ENCODE measurements around the gene CNTN2.

Gene CNTN2

DNA sequence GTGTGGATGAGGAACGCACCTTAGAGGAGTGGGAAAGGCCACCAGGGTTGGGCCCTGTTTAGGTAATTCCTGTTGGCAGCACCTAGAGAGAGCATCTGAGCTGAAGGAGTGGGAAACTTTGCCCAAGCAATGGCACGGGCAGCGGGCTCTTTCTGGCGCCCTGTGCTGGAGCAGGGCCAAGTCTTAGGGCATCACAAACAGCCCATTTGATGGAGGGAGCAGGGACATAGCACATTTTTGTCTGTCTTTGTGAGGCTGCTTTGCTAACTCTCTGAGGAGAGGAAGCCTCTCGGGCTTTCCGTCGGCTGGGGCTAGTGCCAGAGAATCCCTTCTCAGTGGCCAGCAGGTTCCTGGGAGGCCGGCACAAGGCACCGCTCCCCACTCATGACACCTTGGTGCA is 22.5 kb upstream of the CNTN2 start:
- no peak for TF ChIP-seq CTCF (IDR thresholded peaks at IDR 0.05; ENCODE audit: borderline replicate concordance, control extremely low read depth, extremely low read depth, insufficient read depth, missing control alignments)
- DNase-seq (ENCODE audit: low spot score), result no peak
- in situ Hi-C loops (cut with MboI; ENCODE audit: low sequenced_read_pairs, unreplicated experiment), result no loop called here

DNA sequence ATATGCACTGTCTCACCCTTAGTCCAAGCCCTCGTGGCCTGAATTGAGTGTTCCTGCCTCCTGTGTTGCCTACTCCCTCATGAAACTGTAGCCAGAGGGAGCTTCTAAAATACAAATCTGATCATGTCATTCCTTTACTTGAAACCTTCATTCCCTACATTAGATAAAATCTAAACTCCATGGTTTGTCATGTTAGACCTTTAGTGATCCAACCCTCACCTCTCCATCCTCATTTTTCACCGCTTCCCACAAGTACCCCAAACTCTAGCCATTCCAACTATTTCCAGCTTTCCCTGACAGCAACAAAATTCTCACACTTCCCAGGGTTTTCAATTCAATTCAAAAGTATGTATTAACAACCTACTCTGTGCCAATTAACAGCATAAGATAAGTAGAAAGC is 18.3 kb upstream of the CNTN2 start:
- no peak for DNase-seq (ENCODE audit: low spot score)
- in situ Hi-C loops (cut with MboI; ENCODE audit: low sequenced_read_pairs, unreplicated experiment), result no loop called here
- TF ChIP-seq CTCF (IDR thresholded peaks at IDR 0.05; ENCODE audit: borderline replicate concordance, control extremely low read depth, extremely low read depth, insufficient read depth, missing control alignments), result no peak

DNA sequence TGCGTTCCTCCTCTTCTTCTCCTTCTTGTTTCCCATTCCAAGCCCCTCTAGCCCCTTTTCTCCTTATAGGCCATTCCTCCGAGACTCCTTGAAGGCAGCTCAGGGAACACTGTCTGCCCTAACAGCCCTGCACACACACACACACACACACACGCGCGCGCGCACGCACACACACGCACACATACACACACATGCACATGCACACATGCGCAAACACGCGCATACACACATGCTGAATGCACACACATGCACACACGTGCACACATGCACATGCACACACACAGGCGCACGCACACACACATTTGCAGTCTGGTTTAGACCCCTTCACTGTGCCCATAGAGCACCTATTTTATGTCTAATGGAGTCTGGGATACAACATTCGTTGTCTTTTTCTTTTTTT is 17.8 kb upstream of the CNTN2 start:
- TF ChIP-seq CTCF (IDR thresholded peaks at IDR 0.05; ENCODE audit: borderline replicate concordance, control extremely low read depth, extremely low read depth, insufficient read depth, missing control alignments), result no peak
- in situ Hi-C loops (cut with MboI; ENCODE audit: low sequenced_read_pairs, unreplicated experiment), result no loop called here
- DNase-seq (ENCODE audit: low spot score), result no peak

GRCh38 chr1:205026181-205026580 is 16.8 kb upstream of the CNTN2 start:
- in situ Hi-C loops (cut with MboI; ENCODE audit: low sequenced_read_pairs, unreplicated experiment), result no loop called here
- DNase-seq (ENCODE audit: low spot score), result no peak
- no peak for TF ChIP-seq CTCF (IDR thresholded peaks at IDR 0.05; ENCODE audit: borderline replicate concordance, control extremely low read depth, extremely low read depth, insufficient read depth, missing control alignments)

- no peak for TF ChIP-seq CTCF (IDR thresholded peaks at IDR 0.05; ENCODE audit: borderline replicate concordance, control extremely low read depth, extremely low read depth, insufficient read depth, missing control alignments)
- in situ Hi-C loops (cut with MboI; ENCODE audit: low sequenced_read_pairs, unreplicated experiment), result no loop called here
- DNase-seq (ENCODE audit: low spot score), result no peak
Observed at GRCh38 chr1:205028390-205028789, 14.6 kb upstream of the CNTN2 start.

- DNase-seq (ENCODE audit: low spot score), result no peak
- in situ Hi-C loops (cut with MboI; ENCODE audit: low sequenced_read_pairs, unreplicated experiment), result no loop called here
Observed at GRCh38 chr1:205028924-205029323, 14.1 kb upstream of the CNTN2 start.

More at GRCh38 chr1:205028924-205029323, 14.1 kb upstream of the CNTN2 start:
- TF ChIP-seq CTCF (IDR thresholded peaks at IDR 0.05; ENCODE audit: borderline replicate concordance, control extremely low read depth, extremely low read depth, insufficient read depth, missing control alignments), result no peak
